ENCODE data around the gene FABP1.
A peak's percentile ranks its signal among the peaks of the same experiment; 100 is the strongest.

GRCh38 chr2:88159955-88160415 lies 32.1 kb upstream of the FABP1 start:
- TF ChIP-seq BCL6B (tag by site-specific recombination; IDR thresholded peaks at IDR 0.05): no peak
- no peak for TF ChIP-seq ZNF777 (tag by site-specific recombination; IDR thresholded peaks at IDR 0.05; ENCODE audit: borderline replicate concordance)
- TF ChIP-seq ZBTB8A (tag by site-specific recombination; IDR thresholded peaks at IDR 0.05): no peak
- no peak for TF ChIP-seq ZSCAN5A (tag by site-specific recombination; IDR thresholded peaks at IDR 0.05)
- TF ChIP-seq CTCF (tag by site-specific recombination; IDR thresholded peaks at IDR 0.05): peak; percentile 52; the same call in 1 of the 2 replicates
- no peak for TF ChIP-seq ZNF600 (tag by site-specific recombination; IDR thresholded peaks at IDR 0.05)
